ENCODE measurements around the gene SDK2. TPM values are rescaled to one million over a fixed set of nuclear protein-coding genes. Genes with fewer than 3 reads are reported as not detected.

Gene SDK2
- total and polyA plus RNA-seq, 2 of the 8 experiments (the other 6 are each of a cell fraction or from before 2014, with no cell fraction given), result 3.9 to 4.1 TPM

DNA sequence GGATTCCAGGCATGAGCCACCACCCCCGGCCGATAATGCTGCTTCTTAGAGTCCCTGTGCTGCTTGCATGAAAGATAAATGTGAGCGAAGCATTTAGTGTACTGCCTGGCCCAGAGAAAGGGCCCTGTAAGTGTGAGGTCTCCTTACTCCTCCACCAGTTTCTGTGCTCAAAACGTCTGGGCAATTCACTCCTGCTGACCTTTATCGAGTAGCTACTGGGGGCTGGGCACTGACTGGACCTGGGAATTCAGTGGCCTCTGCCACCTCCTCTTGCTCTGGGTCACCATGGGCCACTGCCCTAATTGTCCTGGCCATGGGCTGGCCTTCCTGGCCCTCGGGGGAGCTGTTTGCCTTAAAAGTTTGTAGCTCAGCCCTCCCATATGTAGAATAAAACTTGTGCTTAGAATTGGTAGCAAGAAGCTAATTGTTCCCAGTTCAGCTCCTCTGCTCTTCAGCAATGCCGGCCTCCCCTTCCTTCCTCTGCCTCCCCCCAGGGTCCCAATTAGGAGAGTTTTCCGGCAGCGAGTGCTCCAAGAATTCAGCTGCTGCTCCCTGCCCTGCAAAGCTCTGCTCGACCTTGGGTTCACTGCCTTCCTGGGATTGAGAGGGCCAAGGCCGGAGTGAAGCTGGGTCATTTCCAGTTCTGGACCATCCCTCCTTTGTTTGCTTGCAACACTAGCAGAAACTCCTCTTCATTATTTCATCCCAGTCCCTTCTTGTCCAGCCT, 233.5 kb downstream of the SDK2 start:
- Histone ChIP-seq H3K4me3 (ENCODE audit: extremely low read depth in 1 of 4, insufficient read depth in 2 of 4, low read depth in 3 of 4, low read length in 4 of 4) (no peak overlapping the region), H3K27ac (ENCODE audit: low read depth, low read length) (no peak overlapping the region), H2BK120ac (replicated peaks; ENCODE audit: low read depth, low read length) (no peak overlapping the region), H3K23me2 (ENCODE audit: low read depth, low read length) (no peaks in the 10 kb centered on the region), H4K91ac (replicated peaks; ENCODE audit: insufficient read length, low read length) (no peak overlapping the region), H2BK12ac (ENCODE audit: low read depth, low read length) (no peak overlapping the region), H3K4ac (replicated peaks; ENCODE audit: insufficient read length, low read depth, low read length) (no peak overlapping the region), H3K56ac (replicated peaks; ENCODE audit: insufficient read length, low read depth, low read length) (no peak overlapping the region), H3K79me2 (ENCODE audit: control insufficient read depth in 1 of 2, insufficient read depth in 2 of 2, low read length in 2 of 2) (no peaks in the 10 kb centered on the region), H4K20me1 (replicated peaks in 1 of 2; ENCODE audit: control insufficient read depth in 1 of 2, insufficient read depth in 2 of 2, low read length in 2 of 2) (no peaks in the 10 kb centered on the region), H3K4me1 (replicated peaks in 1 of 4; ENCODE audit: control insufficient read depth in 3 of 4, insufficient read depth in 4 of 4, low read length in 3 of 4) (no peaks in the 10 kb centered on the region), H2BK15ac (ENCODE audit: low read length) (no peak overlapping the region), H3K4me2 (ENCODE audit: insufficient read depth in 1 of 2, low read depth in 2 of 2, low read length in 2 of 2) (no peak overlapping the region), H2AFZ (ENCODE audit: low read length) (no peak overlapping the region), H3K27me3 (replicated peaks in 1 of 4; ENCODE audit: control insufficient read depth in 3 of 4, extremely low read depth in 1 of 4, insufficient read depth in 3 of 4, low read length in 3 of 4) (no peaks in the 10 kb centered on the region), H3K36me3 (ENCODE audit: control insufficient read depth in 2 of 4, insufficient read depth in 4 of 4, low read length in 3 of 4) (peaks cover 0 to 6% (median 3%) of the 10 kb centered on the region in 4 experiments; a peak in 5 of 8 replicates), H4K8ac (ENCODE audit: extremely low read depth, insufficient read depth, low read length) (no peak overlapping the region), H3K14ac (ENCODE audit: insufficient read length) (no peak overlapping the region), H3K79me1 (ENCODE audit: low read depth, low read length) (no peaks in the 10 kb centered on the region), H3K9ac (replicated peaks in 1 of 4; ENCODE audit: extremely low read depth in 1 of 4, low read depth in 3 of 4, low read length in 3 of 4) (no peak overlapping the region), H3K9me3 (ENCODE audit: insufficient read depth in 2 of 2, low read depth in 1 of 2, low read length in 1 of 2) (peaks cover 0 to 4% of the 10 kb centered on the region in 2 experiments; a peak in 2 of 4 replicates), H2AK5ac (ENCODE audit: low read depth, low read length) (no peak overlapping the region), H2BK20ac (ENCODE audit: low read length) (no peak overlapping the region), H2BK5ac (ENCODE audit: low read depth, low read length) (no peak overlapping the region), H3K18ac (ENCODE audit: extremely low read depth, low read length) (no peak overlapping the region), H3K23ac (ENCODE audit: insufficient read length) (no peak overlapping the region), H4K5ac (ENCODE audit: insufficient read length, low read depth, low read length) (no peak overlapping the region)
- no peak for FAIRE-seq
- WGBS, 2 experiments (ENCODE audit: extremely low coverage in 1 of 2, insufficient coverage in 1 of 2, insufficient read length in 1 of 2, insufficient replicate concordance in 2 of 2, low coverage in 1 of 2, low lambda C conversion rate in 2 of 2, missing lambda C conversion rate in 1 of 2), result 58% methylated on average over 11 of the region's 11 CpGs; no CpG with 5 or more reads in 1 of the 2 experiments
- no peak for DNase-seq (ENCODE audit: low read depth in 1 of 2, low spot score in 2 of 2)
- ChIA-PET CTCF (ENCODE audit: partially characterized antibody) (interaction anchor here (0.8 to 2.3 kb wide), 7 partner anchors 8 to 299 kb away, joined by 3 to 13 read pairs (median 4); no protein-coding TSS in a partner anchor), POLR2A (ENCODE audit: partially characterized antibody) (interaction anchor here (1.2 kb wide), 1 partner anchor 13 kb away, joined by 3 read pairs; no protein-coding TSS in a partner anchor)
- no peak for TF ChIP-seq GTF2F1 (IDR thresholded peaks at IDR 0.05; ENCODE audit: borderline replicate concordance, low read depth, low read length)
- TF ChIP-seq KDM1A (IDR thresholded peaks at IDR 0.05; ENCODE audit: borderline replicate concordance, low read length), result no peak
- TF ChIP-seq POLR2AphosphoS5 (IDR thresholded peaks at IDR 0.05; ENCODE audit: low read depth, low read length), result no peak
- TF ChIP-seq JUN (IDR thresholded peaks at IDR 0.05; ENCODE audit: low read depth, low read length), result no peak
- TF ChIP-seq CHD1 (IDR thresholded peaks at IDR 0.05; ENCODE audit: low read depth, low read length), result no peak
- TF ChIP-seq CREB1 (IDR thresholded peaks at IDR 0.05), result no peak
- TF ChIP-seq PHF8 (conservative IDR thresholded peaks at IDR 0.05; ENCODE audit: low read depth, low read length), result no peak
- TF ChIP-seq POU5F1 (IDR thresholded peaks at IDR 0.05; ENCODE audit: low read depth, low read length), result no peak
- TF ChIP-seq ASH2L (IDR thresholded peaks at IDR 0.05; ENCODE audit: low read length), result no peak
- TF ChIP-seq, protein P1, sequence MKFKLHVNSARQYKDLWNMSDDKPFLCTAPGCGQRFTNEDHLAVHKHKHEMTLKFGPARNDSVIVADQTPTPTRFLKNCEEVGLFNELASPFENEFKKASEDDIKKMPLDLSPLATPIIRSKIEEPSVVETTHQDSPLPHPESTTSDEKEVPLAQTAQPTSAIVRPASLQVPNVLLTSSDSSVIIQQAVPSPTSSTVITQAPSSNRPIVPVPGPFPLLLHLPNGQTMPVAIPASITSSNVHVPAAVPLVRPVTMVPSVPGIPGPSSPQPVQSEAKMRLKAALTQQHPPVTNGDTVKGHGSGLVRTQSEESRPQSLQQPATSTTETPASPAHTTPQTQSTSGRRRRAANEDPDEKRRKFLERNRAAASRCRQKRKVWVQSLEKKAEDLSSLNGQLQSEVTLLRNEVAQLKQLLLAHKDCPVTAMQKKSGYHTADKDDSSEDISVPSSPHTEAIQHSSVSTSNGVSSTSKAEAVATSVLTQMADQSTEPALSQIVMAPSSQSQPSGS (IDR thresholded peaks at IDR 0.05; ENCODE audit: low read length), result no peak
- no peak for TF ChIP-seq SP1 (IDR thresholded peaks at IDR 0.05; ENCODE audit: low read depth, low read length)
- TF ChIP-seq CEBPB (IDR thresholded peaks at IDR 0.05; ENCODE audit: low read depth, low read length), result no peak
- no peak for TF ChIP-seq MAFK (IDR thresholded peaks at IDR 0.05; ENCODE audit: low read depth, low read length)
